Activated CD4-positive, alpha-beta T cell treated with anti-CD3 and anti-CD28 coated beads, Interleukin-2, amount 50 U/mL, for 4 hours (primary cell): Measurements from ENCODE around the gene PES1.
"Not testable (repeated sequence)": the region's sequence is repeated elsewhere in the genome, so short reads cannot be mapped to it uniquely, and the experiment has no call there.

Experiments
- DNase-seq, 2 experiments: peaks; one replicate each; pipeline ENCODE4 v3.0.0-alpha.2; 2020

Gene PES1

GRCh38 chr22:30551813-30552212 is 39.9 kb downstream of the PES1 start:
- not testable (repeated sequence) for DNase-seq

- DNase-seq = no peak
Observed at GRCh38 chr22:30547188-30547587, 44.5 kb downstream of the PES1 start.

- DNase-seq = no peak
Observed at GRCh38 chr22:30546616-30547015, 45.1 kb downstream of the PES1 start, which contains the start of gene SEC14L6. SEC14L6 (minus strand) TSS chr22:30546741; CDS start chr22:30546682, 59 bp downstream.

- DNase-seq = no peak
Observed at GRCh38 chr22:30542811-30543188, 48.9 kb downstream of the PES1 start.

GRCh38 chr22:30541961-30542810 is 49.5 kb downstream of the PES1 start:
- no peak for DNase-seq

GRCh38 chr22:30541511-30541910 is 50.2 kb downstream of the PES1 start:
- DNase-seq = not testable (repeated sequence)

- no peak for DNase-seq
Observed at GRCh38 chr22:30539368-30539767, 52.3 kb downstream of the PES1 start.

GRCh38 chr22:30538280-30538679 is 53.4 kb downstream of the PES1 start:
- DNase-seq = no peak

- DNase-seq = no peak
Observed at GRCh38 chr22:30537083-30537731, 54.5 kb downstream of the PES1 start.

- DNase-seq = no peak
Observed at GRCh38 chr22:30535182-30535581, 56.5 kb downstream of the PES1 start.

- DNase-seq = no peak
Observed at GRCh38 chr22:30531651-30532608, 59.8 kb downstream of the PES1 start.

- DNase-seq = no peak
Observed at GRCh38 chr22:30526656-30527055, 65.1 kb downstream of the PES1 start.
